ENCODE data around the gene TEKTIP1. TPM values are rescaled to one million over a fixed set of nuclear protein-coding genes. Genes with fewer than 3 reads are reported as not detected.

The TEKTIP1 gene
- total and polyA plus RNA-seq, 10 of the 15 experiments (the other 5 are each of a cell fraction or from before 2014, with no cell fraction given), result 0.18 to 2.6 (median 0.60) TPM; not detected in 5

DNA sequence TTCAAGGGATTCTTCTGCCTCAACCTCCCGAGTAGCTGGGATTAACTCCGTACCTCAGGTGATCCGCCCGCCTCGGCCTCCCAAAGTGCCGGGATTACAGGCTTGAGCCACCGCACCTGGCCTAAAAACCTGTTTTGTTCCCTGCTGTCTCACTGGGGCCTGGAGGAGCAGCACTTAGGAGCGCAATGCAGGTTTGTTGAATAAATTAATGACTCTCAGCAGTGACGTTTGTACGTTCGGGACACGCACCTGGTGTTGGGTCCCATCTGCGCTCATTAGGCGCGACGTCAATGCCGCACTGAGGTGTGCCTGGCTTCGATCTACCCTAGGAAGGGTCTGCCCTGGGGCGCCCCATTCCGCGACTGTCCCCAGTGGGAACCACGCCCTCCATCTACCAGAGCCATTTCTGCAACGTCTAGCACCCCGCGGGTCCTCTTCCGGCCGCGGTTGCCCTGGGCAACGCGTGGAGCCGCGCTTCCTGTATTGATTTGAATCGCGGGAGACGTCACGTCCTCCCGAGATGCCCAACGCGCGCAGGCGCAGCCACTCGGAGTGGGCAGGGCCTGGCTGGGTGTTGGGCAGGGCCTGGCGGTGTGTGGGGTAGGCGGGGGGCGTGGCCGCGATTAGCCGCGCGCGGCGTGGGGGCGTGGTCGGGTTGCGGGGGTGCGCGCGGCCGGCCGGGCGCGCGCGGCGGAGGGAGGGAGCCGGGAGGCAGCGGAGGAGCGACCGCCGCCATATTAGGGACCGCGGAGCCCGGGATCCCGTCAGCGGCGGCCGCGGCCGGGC, 33.2 kb upstream of the TEKTIP1 start, which contains the start of gene FZR1 (continued):
- TF ChIP-seq RELB (IDR thresholded peaks at IDR 0.05; ENCODE audit: low read depth) (0 out of 2 replicates have a peak, but pooled peaks have one; percentile 37), SMARCA5 (IDR thresholded peaks at IDR 0.05) (0 out of 2 replicates have a peak, but pooled peaks have one; percentile 54), TAF1 (IDR thresholded peaks at IDR 0.05; ENCODE audit: borderline replicate concordance, low read depth, low read length) (peak; percentile 15; the same call in 1 of the 2 replicates), BHLHE40 (IDR thresholded peaks at IDR 0.05; ENCODE audit: borderline replicate concordance in 1 of 2, low read depth in 2 of 2, low read length in 1 of 2) (peak in 1 of 2 experiments; percentile 44; a peak in 1 of 4 replicates), ZNF687 (IDR thresholded peaks at IDR 0.05) (peak; percentile 24), HCFC1 (IDR thresholded peaks at IDR 0.05; ENCODE audit: low read length) (peak; percentile 62), NRF1 (conservative IDR thresholded peaks at IDR 0.05; ENCODE audit: low read depth, low read length) (peak; percentile 97), ATF7 (IDR thresholded peaks at IDR 0.05; ENCODE audit: low read depth) (peak; percentile 58), TCF12 (IDR thresholded peaks at IDR 0.05; ENCODE audit: low read depth, low read length) (no peak), BACH1 (IDR thresholded peaks at IDR 0.05; ENCODE audit: borderline replicate concordance) (peak; percentile 80), CHD2 (IDR thresholded peaks at IDR 0.05; ENCODE audit: borderline replicate concordance, low read depth, low read length) (peak; percentile 70), EGR1 (IDR thresholded peaks at IDR 0.05; ENCODE audit: borderline replicate concordance in 1 of 2, low read depth in 2 of 2, low read length in 2 of 2) (peak in 1 of 2 experiments; percentile 83; a peak in 1 of 3 replicates), IKZF1 (conservative IDR thresholded peaks at IDR 0.05) (peak; percentile 75), EED (IDR thresholded peaks at IDR 0.05; ENCODE audit: low read depth) (no peak), KDM1A (IDR thresholded peaks at IDR 0.05; ENCODE audit: borderline replicate concordance) (no peak), RUNX3 (IDR thresholded peaks at IDR 0.05; ENCODE audit: low read length) (0 out of 2 replicates have a peak, but pooled peaks have one; percentile 7), CREM (IDR thresholded peaks at IDR 0.05; ENCODE audit: low read depth) (peak; percentile 94), ZNF622 (IDR thresholded peaks at IDR 0.05) (no peak)
- TF ChIP-seq, protein P1, sequence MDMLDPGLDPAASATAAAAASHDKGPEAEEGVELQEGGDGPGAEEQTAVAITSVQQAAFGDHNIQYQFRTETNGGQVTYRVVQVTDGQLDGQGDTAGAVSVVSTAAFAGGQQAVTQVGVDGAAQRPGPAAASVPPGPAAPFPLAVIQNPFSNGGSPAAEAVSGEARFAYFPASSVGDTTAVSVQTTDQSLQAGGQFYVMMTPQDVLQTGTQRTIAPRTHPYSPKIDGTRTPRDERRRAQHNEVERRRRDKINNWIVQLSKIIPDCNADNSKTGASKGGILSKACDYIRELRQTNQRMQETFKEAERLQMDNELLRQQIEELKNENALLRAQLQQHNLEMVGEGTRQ (IDR thresholded peaks at IDR 0.05; ENCODE audit: borderline replicate concordance, low read depth, low read length), result no peak
- TF ChIP-seq, protein P2, sequence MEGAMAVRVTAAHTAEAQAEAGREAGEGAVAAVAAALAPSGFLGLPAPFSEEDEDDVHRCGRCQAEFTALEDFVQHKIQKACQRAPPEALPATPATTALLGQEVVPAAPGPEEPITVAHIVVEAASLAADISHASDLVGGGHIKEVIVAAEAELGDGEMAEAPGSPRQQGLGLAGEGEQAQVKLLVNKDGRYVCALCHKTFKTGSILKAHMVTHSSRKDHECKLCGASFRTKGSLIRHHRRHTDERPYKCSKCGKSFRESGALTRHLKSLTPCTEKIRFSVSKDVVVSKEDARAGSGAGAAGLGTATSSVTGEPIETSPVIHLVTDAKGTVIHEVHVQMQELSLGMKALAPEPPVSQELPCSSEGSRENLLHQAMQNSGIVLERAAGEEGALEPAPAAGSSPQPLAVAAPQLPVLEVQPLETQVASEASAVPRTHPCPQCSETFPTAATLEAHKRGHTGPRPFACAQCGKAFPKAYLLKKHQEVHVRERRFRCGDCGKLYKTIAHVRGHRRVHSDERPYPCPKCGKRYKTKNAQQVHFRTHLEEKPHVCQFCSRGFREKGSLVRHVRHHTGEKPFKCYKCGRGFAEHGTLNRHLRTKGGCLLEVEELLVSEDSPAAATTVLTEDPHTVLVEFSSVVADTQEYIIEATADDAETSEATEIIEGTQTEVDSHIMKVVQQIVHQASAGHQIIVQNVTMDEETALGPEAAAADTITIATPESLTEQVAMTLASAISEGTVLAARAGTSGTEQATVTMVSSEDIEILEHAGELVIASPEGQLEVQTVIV (IDR thresholded peaks at IDR 0.05; ENCODE audit: borderline replicate concordance, partially characterized antibody), result peak; percentile 82
